Caco-2 (cell line): ENCODE results near the gene CAPN8. TPM values are rescaled to one million over a fixed set of nuclear protein-coding genes. Genes with fewer than 3 reads are reported as not detected.

Source experiments
- BruUV-seq: library from RNA; stranded (reverse); fragments of 400-500 nt; replicated peaks from 2 replicates; lab custom pipeline; 2021; lab: Mats Ljungman, UMichigan
- CTCF ChIA-PET: fragments of 300-600 bp; sonication (Branson Sonifier 250); formaldehyde crosslinking; loops from one replicate; lab custom pipeline; 2022; ENCODE audit warnings: antibody characterized with exemption; lab: Charles Lee
- POLR2A ChIA-PET: fragments of 300-600 bp; sonication (Branson Sonifier 250); formaldehyde crosslinking; loops from one replicate; lab custom pipeline; 2022; ENCODE audit warnings: antibody characterized with exemption; lab: Charles Lee
- DNase-seq, 2 experiments: peaks; one replicate each; pipeline versions ENCODE4 v3.0.0 to v3.0.0-alpha.2; 2020 to 2022
- H3K27me3 ChIP-seq: replicated peaks from 2 replicates; pipeline ENCODE4 v1.6.0; 2011; ENCODE audit warnings: low read length; ENCODE audit not compliant: control insufficient read depth, insufficient read depth
- H3K36me3 ChIP-seq: 2 replicates; pipeline ENCODE4 v1.5.1; 2011; ENCODE audit warnings: low read length; ENCODE audit not compliant: control insufficient read depth, insufficient read depth
- H3K4me1 ChIP-seq: fragments of 250-450 bp; sonication (Bioruptor Pico); 2 replicates; pipeline ENCODE4 v1.5.1; 2020; ENCODE audit warnings: mild to moderate bottlenecking
- H3K4me3 ChIP-seq: 2 replicates; pipeline ENCODE4 v1.5.1; 2011; ENCODE audit warnings: low read depth, mild to moderate bottlenecking, control low read depth, low read length
- H3K9me3 ChIP-seq: fragments of 250-450 bp; sonication (Bioruptor Pico); 2 replicates; pipeline ENCODE4 v1.5.1; 2020; ENCODE audit warnings: mild to moderate bottlenecking, moderate library complexity
- H3K27ac Mint-ChIP-seq: one replicate; pipeline ENCODE4 v1.8.0; 2022; ENCODE audit warnings: mixed read lengths; ENCODE audit not compliant: unreplicated experiment
- H3K27me3 Mint-ChIP-seq: one replicate; pipeline ENCODE4 v1.8.0; 2022; ENCODE audit warnings: mixed read lengths; ENCODE audit not compliant: insufficient read depth, unreplicated experiment
- H3K36me3 Mint-ChIP-seq: one replicate; pipeline ENCODE4 v1.8.0; 2022; ENCODE audit warnings: mild to moderate bottlenecking, mixed read lengths; ENCODE audit not compliant: insufficient read depth, unreplicated experiment
- H3K4me1 Mint-ChIP-seq: one replicate; pipeline ENCODE4 v1.8.0; 2022; ENCODE audit warnings: low read depth, mixed read lengths; ENCODE audit not compliant: unreplicated experiment
- H3K4me3 Mint-ChIP-seq: one replicate; pipeline ENCODE4 v1.8.0; 2022; ENCODE audit warnings: mild to moderate bottlenecking, moderate library complexity, mixed read lengths; ENCODE audit not compliant: unreplicated experiment
- H3K9me3 Mint-ChIP-seq: one replicate; pipeline ENCODE4 v1.8.0; 2022; ENCODE audit warnings: mixed read lengths; ENCODE audit not compliant: unreplicated experiment
- CTCF ChIP-seq, 2 experiments: fragments of 200-600 bp in 1 of 2; IDR thresholded peaks; 1 replicate in 1 of 2; 2 replicates in 1 of 2; pipeline versions ENCODE4 v1.5.1 to v1.8.0; 2011 to 2022; ENCODE audit warnings: antibody characterized with exemption in 1 of 2, control low read depth in 1 of 2, inconsistent platforms in 1 of 2, low read depth in 1 of 2, low read length in 1 of 2, mild to moderate bottlenecking in 1 of 2, moderate library complexity in 1 of 2; ENCODE audit not compliant: insufficient read depth in 1 of 2, severe bottlenecking in 1 of 2, unreplicated experiment in 1 of 2
- intact Hi-C: fragments of 100-400 bp; cut with micrococcal nuclease; formaldehyde crosslinking; loops from one replicate; pipeline ENCODE4 v1.10.0; 2022; ENCODE audit not compliant: unreplicated experiment
- total RNA-seq: library from RNA; stranded (reverse); gene quantifications from 2 replicates; pipeline ENCODE4 v1.2.3, GENCODE V29; 2022

The CAPN8 gene
- total RNA-seq, 1 experiment from 2014 or later = 4.1 TPM

GRCh38 chr1:223650465-223650864 is 15.0 kb downstream of the CAPN8 start:
- Histone ChIP-seq H3K36me3 (no peaks in the 10 kb centered on the region), H3K9me3 (no peaks in the 10 kb centered on the region), H3K4me3 (no peak overlapping the region), H3K27me3 (no peaks in the 10 kb centered on the region), H3K4me1 (no peaks in the 10 kb centered on the region)
- Mint-ChIP-seq H3K9me3 (no peaks in the 10 kb centered on the region), H3K27me3 (no peaks in the 10 kb centered on the region), H3K4me3 (no peak overlapping the region), H3K27ac (no peak overlapping the region), H3K4me1 (peaks cover 16% of the 10 kb centered on the region), H3K36me3 (no peaks in the 10 kb centered on the region)
- no peak for TF ChIP-seq CTCF (IDR thresholded peaks at IDR 0.05; ENCODE audit: insufficient read depth in 1 of 2, low read depth in 1 of 2, low read length in 1 of 2, severe bottlenecking in 1 of 2, unreplicated experiment in 1 of 2)
- ChIA-PET POLR2A (no interaction called here), CTCF (no interaction called here)
- BruUV-seq = no TSS peak
- intact Hi-C loops = no loop called here
- DNase-seq = no peak

DNA sequence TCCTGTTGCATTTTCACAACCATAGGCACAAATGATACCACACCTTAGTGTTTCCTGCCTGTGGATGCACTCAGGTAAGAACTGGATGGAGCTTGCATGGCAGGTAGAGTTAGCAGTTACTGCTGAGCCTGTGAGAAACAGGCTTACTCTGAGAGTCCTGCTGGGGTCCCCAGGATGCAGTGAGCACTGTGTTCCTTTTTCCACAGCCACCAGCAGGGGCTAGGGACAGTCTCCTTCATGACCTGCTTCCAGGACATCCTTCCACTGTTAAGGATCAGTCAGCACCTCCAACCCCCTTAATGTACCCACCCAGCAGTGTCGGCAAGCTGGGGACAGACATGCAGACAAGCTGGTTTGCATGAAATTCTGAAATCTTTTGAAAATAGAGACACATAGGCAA is 16.3 kb downstream of the CAPN8 start:
- BruUV-seq = no TSS peak
- Histone ChIP-seq H3K36me3 (no peaks in the 10 kb centered on the region), H3K27me3 (no peaks in the 10 kb centered on the region), H3K4me1 (no peaks in the 10 kb centered on the region), H3K9me3 (no peaks in the 10 kb centered on the region), H3K4me3 (no peak overlapping the region)
- H3K4me1 Mint-ChIP-seq = peaks cover 4% of the 10 kb centered on the region
- no peaks in the 10 kb centered on the region for H3K27me3 Mint-ChIP-seq
- CTCF ChIA-PET = interaction anchor here (0.6 kb wide), 1 partner anchor 34 kb away, joined by 3 read pairs; no protein-coding TSS in a partner anchor
- H3K9me3 Mint-ChIP-seq = no peaks in the 10 kb centered on the region
- no peak overlapping the region for H3K4me3 Mint-ChIP-seq
- no peaks in the 10 kb centered on the region for H3K36me3 Mint-ChIP-seq
- H3K27ac Mint-ChIP-seq = no peak overlapping the region
- TF ChIP-seq CTCF (IDR thresholded peaks at IDR 0.05; ENCODE audit: insufficient read depth in 1 of 2, low read depth in 1 of 2, low read length in 1 of 2, severe bottlenecking in 1 of 2, unreplicated experiment in 1 of 2) = no peak
- POLR2A ChIA-PET = no interaction called here
- no peak for DNase-seq
- intact Hi-C loops = no loop called here

- no peak overlapping the region for H3K27ac Mint-ChIP-seq
These were observed 18.3 kb downstream of the CAPN8 start for GRCh38 chr1:223647249-223647648.

More at GRCh38 chr1:223647249-223647648, 18.3 kb downstream of the CAPN8 start:
- H3K27me3 Mint-ChIP-seq = no peaks in the 10 kb centered on the region
- TF ChIP-seq CTCF (IDR thresholded peaks at IDR 0.05; ENCODE audit: insufficient read depth in 1 of 2, low read depth in 1 of 2, low read length in 1 of 2, severe bottlenecking in 1 of 2, unreplicated experiment in 1 of 2) = no peak
- no peaks in the 10 kb centered on the region for H3K36me3 Mint-ChIP-seq
- Histone ChIP-seq H3K27me3 (no peaks in the 10 kb centered on the region), H3K9me3 (no peaks in the 10 kb centered on the region), H3K4me3 (no peak overlapping the region), H3K36me3 (no peaks in the 10 kb centered on the region), H3K4me1 (no peaks in the 10 kb centered on the region)
- ChIA-PET CTCF (no interaction called here), POLR2A (no interaction called here)
- BruUV-seq = no TSS peak
- H3K4me3 Mint-ChIP-seq = no peak overlapping the region
- no peaks in the 10 kb centered on the region for H3K4me1 Mint-ChIP-seq
- intact Hi-C loops = no loop called here
- no peak for DNase-seq
- no peaks in the 10 kb centered on the region for H3K9me3 Mint-ChIP-seq
